Tibial nerve (tissue), 4 donors: ENCODE data around the gene TNPO3.

Experiments
- EP300 ChIP-seq, 2 donors: sonication (generic); formaldehyde crosslinking; IDR thresholded peaks; one replicate each; pipeline ENCODE4 v1.6.1; 2017; ENCODE audit warnings: antibody characterized with exemption in 2 of 2, mild to moderate bottlenecking in 1 of 2
- POLR2A ChIP-seq, 2 donors: fragments of 450-650 bp; IDR thresholded peaks; one replicate each; pipeline ENCODE4 v1.6.1; 2017; ENCODE audit warnings: antibody characterized with exemption in 2 of 2, mild to moderate bottlenecking in 2 of 2, moderate library complexity in 2 of 2
- TF ChIP-seq, protein P1 (sequence below), 5 experiments: fragments of 200-600 bp in 3 of 5; fragments of 450-650 bp in 2 of 5; sonication (generic) in 3 of 5; IDR thresholded peaks; one replicate each; pipeline ENCODE4 v1.5.1; 2016 to 2019; ENCODE audit warnings: antibody characterized with exemption in 5 of 5, mild to moderate bottlenecking in 3 of 5, moderate library complexity in 2 of 5

GRCh38 chr7:128931190-128931798 lies 123.6 kb downstream of the TNPO3 start:
- TF ChIP-seq, protein P1, sequence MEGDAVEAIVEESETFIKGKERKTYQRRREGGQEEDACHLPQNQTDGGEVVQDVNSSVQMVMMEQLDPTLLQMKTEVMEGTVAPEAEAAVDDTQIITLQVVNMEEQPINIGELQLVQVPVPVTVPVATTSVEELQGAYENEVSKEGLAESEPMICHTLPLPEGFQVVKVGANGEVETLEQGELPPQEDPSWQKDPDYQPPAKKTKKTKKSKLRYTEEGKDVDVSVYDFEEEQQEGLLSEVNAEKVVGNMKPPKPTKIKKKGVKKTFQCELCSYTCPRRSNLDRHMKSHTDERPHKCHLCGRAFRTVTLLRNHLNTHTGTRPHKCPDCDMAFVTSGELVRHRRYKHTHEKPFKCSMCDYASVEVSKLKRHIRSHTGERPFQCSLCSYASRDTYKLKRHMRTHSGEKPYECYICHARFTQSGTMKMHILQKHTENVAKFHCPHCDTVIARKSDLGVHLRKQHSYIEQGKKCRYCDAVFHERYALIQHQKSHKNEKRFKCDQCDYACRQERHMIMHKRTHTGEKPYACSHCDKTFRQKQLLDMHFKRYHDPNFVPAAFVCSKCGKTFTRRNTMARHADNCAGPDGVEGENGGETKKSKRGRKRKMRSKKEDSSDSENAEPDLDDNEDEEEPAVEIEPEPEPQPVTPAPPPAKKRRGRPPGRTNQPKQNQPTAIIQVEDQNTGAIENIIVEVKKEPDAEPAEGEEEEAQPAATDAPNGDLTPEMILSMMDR (IDR thresholded peaks at IDR 0.05): no peak
- TF ChIP-seq EP300 (IDR thresholded peaks at IDR 0.05) (no peak), POLR2A (IDR thresholded peaks at IDR 0.05) (no peak)
